DMS53 treated with DMSO at 0.1 percent for 48 hours (cell line): ENCODE data around the gene MVP.
"Not testable (repeated sequence)": the region's sequence is repeated elsewhere in the genome, so short reads cannot be mapped to it uniquely, and the experiment has no call there.

Experiments
- DNase-seq: peaks from one replicate; lab custom pipeline; 2025; ENCODE audit not compliant: unreplicated experiment; lab: John Stamatoyannopoulos, UW

The MVP gene

DNA sequence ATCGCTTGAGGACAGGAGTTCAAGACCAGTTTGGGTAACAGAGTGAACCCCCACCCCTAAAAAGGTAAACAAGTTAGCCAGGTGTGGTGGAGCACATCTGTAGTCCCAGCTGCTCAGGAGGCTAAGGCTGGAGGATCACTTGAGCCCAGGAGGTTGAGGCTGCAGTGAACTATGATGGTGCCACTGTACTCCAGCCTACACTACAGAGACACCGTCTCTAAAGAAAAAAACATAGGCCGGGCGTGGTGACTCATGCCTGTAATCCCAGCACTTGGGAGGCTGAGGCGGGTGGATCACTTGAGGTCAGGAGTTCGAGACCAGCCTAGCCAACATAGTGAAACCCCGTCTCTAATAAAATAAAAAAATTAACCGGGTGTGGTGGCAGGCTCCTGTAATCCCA, 48.8 kb downstream of the MVP start:
- DNase-seq, result not testable (repeated sequence)

DNA sequence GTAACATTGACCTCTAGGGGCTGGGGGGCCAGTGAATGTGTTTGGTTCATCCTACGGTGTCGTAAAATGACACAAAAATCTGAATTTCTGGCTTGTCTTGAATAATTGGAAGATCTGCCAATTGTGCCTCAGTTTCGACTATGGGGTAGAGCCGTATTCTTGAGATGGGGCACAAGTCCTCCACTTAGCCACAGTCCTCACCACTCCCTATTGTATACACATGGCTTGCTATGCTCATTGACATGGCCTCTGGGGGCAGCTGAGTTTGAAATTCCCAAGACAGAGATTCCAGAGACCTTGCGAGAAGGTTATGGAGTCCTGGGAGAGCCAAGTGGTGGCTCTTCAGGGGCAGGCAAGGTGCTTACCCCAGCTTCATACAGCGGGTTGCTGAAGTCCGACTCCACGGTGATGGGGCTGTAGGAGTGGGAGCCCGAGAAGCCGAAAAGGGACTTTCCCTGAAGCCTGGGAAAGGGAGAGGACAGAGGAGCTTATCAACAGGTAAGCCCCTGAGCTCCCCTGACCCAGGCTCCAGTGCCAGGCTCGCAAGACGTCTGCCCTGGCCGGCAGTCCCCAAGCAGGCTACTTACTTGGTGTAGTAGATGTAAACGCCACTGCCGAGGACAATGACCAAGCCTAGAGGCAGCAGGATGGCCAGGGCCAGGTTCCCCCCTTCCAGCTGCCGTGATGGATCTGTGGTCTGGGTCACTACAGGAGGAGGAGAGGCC, 51.7 kb downstream of the MVP start:
- DNase-seq, result no peak

DNA sequence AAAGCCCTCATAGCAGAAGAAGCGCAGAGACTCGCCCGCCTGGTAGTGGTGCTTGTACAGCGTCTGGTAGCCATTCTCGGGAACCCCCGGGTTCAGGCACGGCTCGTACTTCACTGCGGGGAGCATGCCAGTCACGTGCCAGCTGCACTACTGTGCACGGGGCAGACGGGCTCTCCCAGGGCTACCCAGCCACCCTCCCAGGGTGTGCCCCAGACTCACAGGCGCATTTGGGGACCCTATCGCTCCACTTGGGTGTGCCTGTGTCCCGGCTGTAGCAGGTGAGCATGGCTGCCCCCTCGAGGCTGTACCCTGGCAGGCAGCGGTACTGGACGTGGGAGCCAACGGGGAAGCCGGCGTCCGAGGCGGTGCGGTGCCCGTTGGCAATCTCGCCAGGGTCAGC, 53.1 kb downstream of the MVP start:
- DNase-seq, result no peak

DNA sequence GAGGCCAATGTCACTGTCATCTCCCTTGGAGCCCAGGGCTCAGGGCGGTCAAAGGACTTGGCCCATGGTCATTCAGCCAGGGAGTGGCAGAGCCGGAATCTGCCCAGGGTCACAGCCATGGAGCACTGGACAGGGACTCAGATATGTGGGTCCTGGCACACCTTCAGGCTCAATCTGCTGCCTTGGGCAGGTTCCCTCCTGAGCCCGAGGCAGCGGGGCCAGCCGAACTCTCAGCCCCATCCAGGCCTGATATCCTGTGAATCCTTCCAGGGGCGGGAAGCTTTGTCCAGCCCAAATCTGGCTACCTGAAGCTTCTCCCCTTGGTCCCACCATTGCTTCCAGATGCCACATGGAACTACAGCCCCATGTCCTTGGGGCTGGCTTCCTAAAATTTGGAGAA, 54.9 kb downstream of the MVP start:
- DNase-seq, result no peak

DNA sequence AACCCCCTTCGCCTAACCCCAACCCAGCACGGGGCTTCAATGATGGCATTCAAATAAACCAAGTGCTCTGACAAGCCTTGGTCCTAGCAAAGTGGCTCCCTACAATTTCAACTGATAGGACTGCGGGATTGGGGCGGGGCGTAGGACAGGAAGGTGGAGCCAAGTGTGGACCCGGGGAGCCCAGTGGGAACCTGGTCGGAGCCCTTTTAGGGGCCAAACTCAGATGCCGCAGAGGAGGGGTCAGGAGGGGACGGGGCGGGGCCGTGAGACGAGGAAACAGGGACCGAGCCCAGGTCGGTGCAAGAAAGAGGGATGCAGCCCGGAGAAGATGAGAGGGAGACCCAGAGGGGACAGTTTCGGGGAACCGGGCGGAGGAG, 55.9 kb downstream of the MVP start:
- DNase-seq, result no peak

DNA sequence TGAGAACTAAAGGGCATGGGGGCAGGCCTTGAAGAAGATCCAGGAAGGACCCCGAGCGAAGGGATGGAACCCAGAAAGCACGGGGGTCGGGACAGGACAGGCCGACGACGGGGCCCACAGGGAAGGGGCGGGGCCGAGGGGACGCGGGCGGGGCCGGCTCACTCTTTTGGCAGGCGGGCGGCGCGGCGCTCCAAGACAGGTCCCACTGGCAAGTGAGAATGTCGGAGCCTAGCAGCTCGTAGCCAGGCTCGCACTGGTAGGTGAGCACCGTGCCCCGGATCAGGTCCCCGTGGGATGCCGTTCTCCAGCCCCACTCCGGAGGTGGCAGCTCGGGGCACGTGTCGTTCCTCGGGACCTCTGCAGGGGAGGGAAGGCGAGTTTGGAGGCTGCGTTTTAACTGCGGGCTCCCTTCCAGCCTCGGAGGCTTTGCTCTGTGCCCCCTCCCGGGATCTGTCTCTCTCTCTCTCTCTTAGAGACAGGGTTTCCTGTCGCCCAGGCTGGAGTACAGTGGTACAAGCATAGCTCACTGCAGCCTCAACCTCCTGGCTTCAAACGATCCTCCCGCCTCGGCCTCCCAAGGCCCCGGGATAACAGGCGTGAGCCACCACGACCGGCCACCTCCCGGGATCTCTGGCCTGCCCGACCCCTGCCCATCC, 56.5 kb downstream of the MVP start:
- no peak for DNase-seq

DNA sequence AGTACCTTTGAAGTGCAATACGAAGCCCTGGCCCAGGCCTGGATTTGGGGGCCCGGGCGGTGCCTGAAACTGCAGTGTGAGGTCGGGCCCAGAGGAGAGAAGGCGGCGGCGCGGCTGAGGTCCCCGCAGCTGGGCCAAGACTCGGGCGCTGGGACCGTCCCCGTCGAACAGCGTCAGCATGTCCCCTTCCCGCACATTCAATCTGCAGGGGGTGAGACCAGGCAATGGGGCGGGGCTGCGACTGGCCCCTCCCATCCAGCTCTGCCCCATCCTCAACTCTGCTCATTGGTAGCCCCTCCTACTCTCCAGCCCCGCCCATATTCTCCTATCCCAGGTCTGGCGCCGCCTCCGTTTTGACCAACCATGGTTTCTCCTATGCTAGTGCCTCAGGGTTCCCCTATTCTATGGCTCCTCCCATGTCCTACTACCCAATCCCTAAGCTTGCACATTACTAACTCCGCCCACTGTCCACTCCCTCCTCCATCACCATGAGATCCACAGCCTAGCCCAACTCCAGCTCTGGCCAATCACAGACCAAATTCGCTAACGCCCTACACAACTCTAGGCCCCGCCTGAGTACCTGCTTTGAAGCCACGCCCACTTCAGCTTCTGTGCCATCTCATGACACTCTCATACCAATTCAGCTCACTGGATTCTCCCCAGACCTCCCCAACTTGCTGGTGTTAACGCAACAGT, 57.2 kb downstream of the MVP start:
- DNase-seq, result peak; percentile 56

DNA sequence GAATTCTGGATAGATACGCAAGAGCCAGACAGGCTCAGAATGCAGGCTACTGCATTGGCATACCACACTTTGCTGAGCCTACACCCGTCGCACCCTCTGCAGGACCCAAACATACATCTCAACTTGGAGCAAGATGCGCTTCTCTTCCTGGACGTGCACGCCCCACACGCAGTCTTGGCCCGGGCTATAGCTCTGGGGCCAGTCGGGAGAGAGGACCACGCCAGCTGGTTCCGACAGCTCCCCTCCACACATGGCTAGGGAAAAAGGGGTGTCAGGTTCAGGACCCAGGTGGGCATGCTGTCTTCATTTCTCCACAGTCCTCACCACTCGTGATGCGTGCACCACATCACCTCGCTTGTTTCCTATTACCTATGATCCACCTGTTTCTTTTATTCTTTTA, 57.9 kb downstream of the MVP start:
- no peak for DNase-seq

DNA sequence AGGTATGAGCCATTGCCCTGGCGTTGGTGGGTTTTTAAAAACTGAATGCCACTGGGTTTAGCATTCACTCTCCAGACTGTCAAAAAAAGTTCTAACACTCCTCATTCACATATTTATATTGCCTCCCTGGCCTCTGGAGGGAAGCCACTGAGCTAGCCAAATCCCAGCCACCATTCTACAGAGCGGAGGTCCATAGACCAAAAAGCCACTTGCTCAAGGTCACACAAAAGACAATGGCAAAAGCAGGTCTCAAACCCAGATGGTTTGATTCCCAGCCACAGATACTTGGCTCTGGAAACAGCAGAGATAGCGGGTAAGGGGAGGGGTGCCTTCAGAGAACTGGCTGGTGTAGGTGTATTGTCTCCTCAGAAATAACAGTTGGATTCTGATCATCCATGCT, 60.8 kb downstream of the MVP start:
- DNase-seq, result no peak

DNA sequence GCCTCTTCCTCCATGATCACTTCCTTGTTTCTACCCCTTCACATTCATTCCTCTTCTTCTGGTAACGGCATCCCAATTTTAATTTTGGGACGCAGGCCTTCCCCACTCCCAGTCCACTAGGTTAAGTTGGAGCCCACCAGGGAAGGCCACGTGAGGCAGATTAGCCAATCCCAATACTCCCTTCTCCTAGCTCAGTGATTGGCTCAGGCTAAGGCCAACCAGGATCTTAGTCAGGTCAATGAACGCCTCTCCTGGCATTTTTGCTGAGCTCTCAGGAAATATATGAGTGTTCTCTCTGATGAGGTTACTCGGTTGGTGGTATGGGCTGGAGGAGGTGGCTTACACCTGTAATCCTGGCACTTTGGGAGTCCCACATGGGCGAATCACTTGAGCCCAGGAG, 63.7 kb downstream of the MVP start:
- no peak for DNase-seq

DNA sequence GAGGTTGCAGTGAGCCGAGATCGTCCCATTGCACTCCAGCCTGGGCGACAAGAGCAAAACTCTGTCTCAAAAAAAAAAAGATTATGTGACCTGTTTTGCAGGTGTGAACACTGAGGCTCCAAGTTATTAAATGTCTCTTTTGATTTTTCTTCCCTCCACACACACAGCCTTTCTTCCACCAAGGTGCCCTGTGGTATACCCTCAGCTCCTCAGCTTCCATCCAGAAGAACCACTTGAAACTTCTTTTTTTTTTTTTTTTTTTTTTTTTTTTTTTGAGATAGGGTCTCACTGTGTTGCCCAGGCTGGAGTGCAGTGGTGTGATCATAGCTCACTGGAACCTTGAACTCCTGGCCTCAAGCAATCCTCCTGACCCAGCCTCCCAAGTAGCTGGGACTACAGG, 69.1 kb downstream of the MVP start:
- DNase-seq, result not testable (repeated sequence)

DNA sequence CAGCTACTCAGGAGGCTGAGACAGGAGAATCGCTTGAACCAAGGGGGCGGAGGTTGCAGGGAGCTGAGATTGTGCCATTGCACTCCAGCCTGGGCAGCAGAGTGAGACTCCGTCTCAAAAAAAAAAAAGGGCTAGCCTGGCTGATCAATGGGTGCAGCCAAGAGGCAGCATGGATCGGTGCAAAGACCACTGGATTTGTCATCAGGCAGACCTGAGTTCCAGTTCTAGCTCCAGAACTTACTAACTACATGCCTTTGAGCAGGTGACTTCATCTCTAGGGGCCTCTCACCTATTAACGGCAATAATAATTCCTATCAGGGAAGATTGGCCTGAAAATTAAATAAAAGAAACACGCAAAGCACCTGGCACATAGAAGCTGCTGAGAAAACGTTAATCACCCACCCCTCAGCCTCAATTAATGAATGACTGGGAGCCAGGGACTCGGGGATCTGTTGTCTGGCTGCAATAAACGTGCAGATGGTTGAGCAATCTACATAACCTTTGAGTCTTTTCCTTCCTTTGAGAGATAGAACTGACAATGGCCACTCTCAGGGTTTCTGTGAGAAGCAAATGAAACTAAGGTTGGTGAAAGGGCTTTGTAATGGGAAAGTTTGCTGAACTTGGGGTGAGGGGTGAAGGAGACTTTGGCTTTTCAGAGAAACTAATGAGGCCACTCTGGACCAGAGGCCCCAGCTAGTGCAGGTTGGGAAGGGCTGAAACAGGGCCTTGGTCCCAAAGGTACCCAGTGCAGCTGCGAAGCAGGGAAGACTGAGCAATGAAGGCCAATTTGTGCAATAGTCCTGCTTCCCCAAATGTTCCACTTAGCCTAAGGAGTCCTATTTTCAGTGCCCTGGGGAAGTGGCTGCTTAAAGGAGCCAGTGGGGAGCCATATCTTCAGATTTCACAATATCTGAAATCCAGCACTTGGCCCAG, 71.5 kb downstream of the MVP start:
- no peak for DNase-seq

DNA sequence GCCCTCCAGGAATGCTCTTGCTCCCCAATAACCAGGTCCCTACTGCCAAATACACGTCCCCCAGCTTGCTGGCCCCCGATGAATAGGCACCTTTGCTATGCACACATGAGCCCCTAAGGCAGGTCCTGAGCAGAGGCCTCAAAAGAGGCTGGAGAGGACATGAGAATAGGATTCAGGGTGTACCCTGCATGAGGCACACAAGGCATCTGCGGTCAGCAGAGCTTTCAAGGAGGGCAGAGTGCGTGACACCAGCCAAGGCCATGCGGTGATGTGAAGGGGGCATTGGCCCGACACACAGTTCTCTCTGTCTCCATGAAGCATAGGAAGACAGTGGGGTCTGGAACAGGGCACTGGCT, 72.2 kb downstream of the MVP start:
- DNase-seq, result no peak

DNA sequence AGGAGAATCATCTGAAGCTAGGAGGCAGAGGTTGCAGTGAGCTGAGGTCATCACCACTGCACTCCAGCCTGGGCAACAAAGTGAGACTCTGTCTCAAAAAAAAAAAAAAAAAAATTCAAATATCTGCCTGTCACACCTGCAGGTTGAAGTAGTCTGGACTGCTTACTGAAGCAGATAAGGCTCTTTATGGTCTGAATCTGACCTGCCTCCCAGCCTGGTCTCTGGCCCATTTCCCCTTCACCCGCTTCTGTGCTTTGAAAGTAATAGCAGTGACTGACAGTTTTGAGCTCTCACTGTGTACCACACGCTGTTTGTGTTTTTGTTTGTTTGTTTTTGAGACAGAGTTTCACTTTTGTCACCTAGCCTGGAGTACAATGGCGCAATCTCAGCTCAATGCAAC, 73.3 kb downstream of the MVP start:
- DNase-seq, result no peak

DNA sequence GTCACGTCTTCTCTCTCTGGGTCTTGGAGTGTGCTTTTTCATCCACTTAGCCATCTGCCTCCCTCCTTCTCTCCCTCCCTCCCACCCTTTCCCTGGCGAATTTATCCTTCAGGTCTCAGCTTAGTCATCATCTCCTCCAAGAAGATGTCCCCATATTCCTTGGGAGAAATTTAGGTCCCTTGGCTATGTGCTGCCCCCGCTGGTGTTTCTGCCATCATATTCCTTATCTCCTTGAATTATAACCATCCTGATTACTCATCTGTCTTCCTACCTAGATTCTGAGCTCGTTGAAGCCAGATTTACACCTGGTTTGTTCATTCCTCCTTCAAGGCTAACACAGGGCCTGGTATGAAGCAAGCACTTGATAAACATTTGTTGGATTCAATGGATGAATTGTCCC, 74.1 kb downstream of the MVP start:
- DNase-seq, result no peak

DNA sequence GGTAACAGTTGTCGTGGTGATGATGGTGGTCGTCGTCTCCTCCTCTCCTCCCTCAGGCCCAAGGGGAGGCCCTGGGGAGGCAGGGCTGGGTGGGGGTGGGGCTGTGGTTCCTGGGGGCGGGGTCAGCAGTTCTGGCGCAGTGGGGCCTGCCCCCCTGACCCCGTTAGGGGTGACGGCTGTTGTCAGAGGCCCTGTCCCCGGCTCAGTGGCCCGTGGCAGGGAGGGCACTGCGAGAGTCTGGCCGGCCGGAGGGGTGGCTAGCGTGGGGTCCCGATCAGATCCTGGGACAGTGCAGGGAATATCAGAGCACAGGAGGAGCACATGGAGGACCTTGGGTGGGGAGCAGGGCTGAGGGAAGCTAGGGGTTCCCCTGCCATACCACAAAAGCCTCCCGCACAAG, 76.6 kb downstream of the MVP start:
- DNase-seq, result no peak

DNA sequence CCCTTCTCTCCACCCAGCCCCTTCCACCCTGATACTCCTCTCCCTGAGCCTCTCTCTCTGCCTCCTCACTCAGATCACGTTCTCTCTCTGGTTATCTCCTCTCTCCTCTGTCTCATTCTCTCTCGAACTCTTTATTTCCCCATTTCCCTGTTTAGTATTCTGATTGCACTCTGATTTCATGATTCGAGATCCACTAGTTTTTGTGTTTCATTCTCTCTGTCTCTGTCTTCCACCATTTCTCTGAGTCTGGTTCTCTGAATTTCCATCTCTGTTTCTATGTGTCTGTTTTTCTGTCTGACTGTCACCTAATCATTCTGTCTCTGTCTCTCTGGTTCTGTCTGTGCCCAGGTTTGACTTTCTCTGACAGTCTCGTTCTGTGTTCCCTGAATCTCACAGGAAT, 77.1 kb downstream of the MVP start:
- no peak for DNase-seq
